HL-60 (cell line): Measurements from ENCODE around the gene ANO6.

Experiments
- DNase-seq, 2 experiments: peaks; one replicate each; pipeline ENCODE4 v3.0.0-alpha.2; 2010 to 2020; ENCODE audit warnings: low read depth in 1 of 2, low spot score in 1 of 2
- H3K27ac ChIP-seq: fragments of 250-450 bp; sonication (Bioruptor Pico); replicated peaks from 2 replicates; pipeline ENCODE4 v1.5.1; 2020; ENCODE audit warnings: mild to moderate bottlenecking, moderate library complexity
- H3K27me3 ChIP-seq: fragments of 250-450 bp; sonication (Bioruptor Pico); 2 replicates; pipeline ENCODE4 v1.5.1; 2021; ENCODE audit warnings: mild to moderate bottlenecking, moderate library complexity; ENCODE audit not compliant: insufficient read depth, poor library complexity, severe bottlenecking
- H3K4me3 ChIP-seq: replicated peaks from 2 replicates; pipeline ENCODE4 v1.5.1; 2011; ENCODE audit warnings: mild to moderate bottlenecking, control low read depth, low read length; ENCODE audit not compliant: insufficient read depth
- CTCF ChIP-seq: IDR thresholded peaks from one replicate; pipeline ENCODE4 v1.5.1; 2011; ENCODE audit warnings: low read length, control low read depth, inconsistent platforms; ENCODE audit not compliant: insufficient read depth
- GABPA ChIP-seq: IDR thresholded peaks from 2 replicates; pipeline ENCODE4 v1.6.1; 2012; ENCODE audit warnings: low read depth
- POLR2AphosphoS5 ChIP-seq: IDR thresholded peaks from 2 replicates; pipeline ENCODE4 v1.6.1; 2012; ENCODE audit warnings: low read depth
- SPI1 ChIP-seq: IDR thresholded peaks from 2 replicates; pipeline ENCODE4 v1.6.1; 2012; ENCODE audit warnings: low read depth, mild to moderate bottlenecking, borderline replicate concordance
- TF ChIP-seq, protein P1 (sequence below): IDR thresholded peaks from 2 replicates; pipeline ENCODE4 v1.6.1; 2012; ENCODE audit warnings: low read depth; ENCODE audit not compliant: insufficient replicate concordance

The ANO6 gene

DNA sequence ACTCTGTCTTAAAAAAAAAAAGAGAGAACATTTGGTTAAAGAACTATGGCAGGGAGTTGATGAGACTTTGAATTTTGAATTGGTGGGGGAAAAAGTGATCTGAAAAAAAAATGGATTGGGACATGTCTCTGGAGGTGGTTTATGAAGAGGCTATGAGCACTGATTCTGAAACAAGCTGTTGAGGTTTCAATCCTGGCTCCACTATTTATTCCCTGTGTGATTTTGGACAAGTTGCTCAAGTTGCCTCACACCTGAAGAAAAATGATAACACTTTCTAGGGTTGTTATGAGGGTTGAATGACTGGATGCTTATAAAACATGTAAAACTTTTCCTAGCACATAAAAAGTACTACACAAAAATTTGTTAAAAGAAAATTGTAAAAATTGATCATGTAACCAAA, 1.8 kb upstream of the ANO6 start:
- no peak for DNase-seq
- Histone ChIP-seq H3K27ac (no peak overlapping the region), H3K4me3 (no peak overlapping the region), H3K27me3 (no peaks in the 10 kb centered on the region)
- TF ChIP-seq CTCF: no peak
- TF ChIP-seq GABPA: no peak
- no peak for TF ChIP-seq SPI1
- TF ChIP-seq POLR2AphosphoS5: no peak
- TF ChIP-seq, protein P1, sequence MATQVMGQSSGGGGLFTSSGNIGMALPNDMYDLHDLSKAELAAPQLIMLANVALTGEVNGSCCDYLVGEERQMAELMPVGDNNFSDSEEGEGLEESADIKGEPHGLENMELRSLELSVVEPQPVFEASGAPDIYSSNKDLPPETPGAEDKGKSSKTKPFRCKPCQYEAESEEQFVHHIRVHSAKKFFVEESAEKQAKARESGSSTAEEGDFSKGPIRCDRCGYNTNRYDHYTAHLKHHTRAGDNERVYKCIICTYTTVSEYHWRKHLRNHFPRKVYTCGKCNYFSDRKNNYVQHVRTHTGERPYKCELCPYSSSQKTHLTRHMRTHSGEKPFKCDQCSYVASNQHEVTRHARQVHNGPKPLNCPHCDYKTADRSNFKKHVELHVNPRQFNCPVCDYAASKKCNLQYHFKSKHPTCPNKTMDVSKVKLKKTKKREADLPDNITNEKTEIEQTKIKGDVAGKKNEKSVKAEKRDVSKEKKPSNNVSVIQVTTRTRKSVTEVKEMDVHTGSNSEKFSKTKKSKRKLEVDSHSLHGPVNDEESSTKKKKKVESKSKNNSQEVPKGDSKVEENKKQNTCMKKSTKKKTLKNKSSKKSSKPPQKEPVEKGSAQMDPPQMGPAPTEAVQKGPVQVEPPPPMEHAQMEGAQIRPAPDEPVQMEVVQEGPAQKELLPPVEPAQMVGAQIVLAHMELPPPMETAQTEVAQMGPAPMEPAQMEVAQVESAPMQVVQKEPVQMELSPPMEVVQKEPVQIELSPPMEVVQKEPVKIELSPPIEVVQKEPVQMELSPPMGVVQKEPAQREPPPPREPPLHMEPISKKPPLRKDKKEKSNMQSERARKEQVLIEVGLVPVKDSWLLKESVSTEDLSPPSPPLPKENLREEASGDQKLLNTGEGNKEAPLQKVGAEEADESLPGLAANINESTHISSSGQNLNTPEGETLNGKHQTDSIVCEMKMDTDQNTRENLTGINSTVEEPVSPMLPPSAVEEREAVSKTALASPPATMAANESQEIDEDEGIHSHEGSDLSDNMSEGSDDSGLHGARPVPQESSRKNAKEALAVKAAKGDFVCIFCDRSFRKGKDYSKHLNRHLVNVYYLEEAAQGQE: no peak

- Histone ChIP-seq H3K27ac (peak overlapping the region; percentile 91), H3K4me3 (peak overlapping the region; percentile 85), H3K27me3 (no peaks in the 10 kb centered on the region)
- no peak for DNase-seq
- TF ChIP-seq GABPA (no peak), SPI1 (no peak), CTCF (no peak), POLR2AphosphoS5 (no peak)
- TF ChIP-seq, protein P1: no peak
Measured at GRCh38 chr12:45214749-45215418, 1.0 kb upstream of the ANO6 start.

DNA sequence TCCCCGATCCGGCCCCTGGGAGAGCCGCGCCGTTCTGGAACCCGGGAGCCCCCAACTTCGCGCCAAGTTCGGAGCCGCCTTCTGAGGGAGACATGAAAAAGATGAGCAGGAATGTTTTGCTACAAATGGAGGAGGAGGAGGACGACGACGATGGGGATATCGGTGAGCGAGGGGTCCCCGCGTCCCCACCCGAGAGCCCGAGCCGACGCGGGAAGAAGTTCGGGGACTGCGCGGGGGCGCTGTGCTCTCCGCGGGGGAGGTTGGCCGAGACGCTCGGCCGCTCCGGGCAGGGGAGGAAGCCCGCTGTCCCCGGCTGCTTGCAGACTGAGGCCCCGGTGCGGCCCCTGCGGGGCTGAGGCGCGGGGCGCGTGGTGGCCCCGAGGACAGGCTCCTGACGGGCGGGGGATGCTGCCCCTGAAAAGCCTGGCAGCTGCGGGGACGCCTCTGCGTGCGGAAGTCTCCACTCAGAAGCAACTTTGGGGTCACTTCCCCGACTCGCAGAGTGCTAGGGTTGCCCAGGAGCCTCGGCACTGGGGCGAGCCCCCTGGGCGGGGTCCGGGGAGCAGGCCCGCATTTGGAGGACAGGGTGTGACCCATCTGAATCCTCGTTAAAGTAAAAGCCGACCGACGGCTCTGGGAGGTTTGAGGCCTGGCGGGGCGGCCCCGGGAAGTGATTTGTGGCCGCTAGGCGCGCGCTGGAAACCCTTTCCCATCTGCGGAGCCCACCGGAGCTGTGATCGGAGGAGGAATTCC, 511 bp downstream of the ANO6 start:
- peak overlapping the region; percentile 91 for H3K27ac ChIP-seq
- TF ChIP-seq, protein P1: no peak
- peak; percentile 24; the same call in 1 of the 2 replicates for TF ChIP-seq SPI1
- peak in 1 of 2 experiments; percentile 36 for DNase-seq

More for the DNA sequence above, 511 bp downstream of the ANO6 start:
- Histone ChIP-seq H3K27me3 (no peaks in the 10 kb centered on the region), H3K4me3 (peak overlapping the region; percentile 85)
